ENCODE results near the gene VPS9D1.
"Not testable (repeated sequence)": the region's sequence is repeated elsewhere in the genome, so short reads cannot be mapped to it uniquely, and the experiment has no call there.

The VPS9D1 gene

GRCh38 chr16:89667633-89668032 is 53.1 kb downstream of the VPS9D1 start:
- Histone ChIP-seq H3K4me3 (ENCODE audit: low read depth in 1 of 2, low read length in 2 of 2) (no peak overlapping the region), H3K27me3 (ENCODE audit: control insufficient read depth in 1 of 2, insufficient read depth in 2 of 2, low read length in 2 of 2) (no peaks in the 10 kb centered on the region)

GRCh38 chr16:89667000-89667399 is 53.7 kb downstream of the VPS9D1 start:
- not testable (repeated sequence) for H3K36me3 ChIP-seq (ENCODE audit: insufficient read depth, low read length); H3K9me3 ChIP-seq (ENCODE audit: low read length); H3K9ac ChIP-seq (ENCODE audit: low read length); H3K27me3 ChIP-seq (ENCODE audit: control insufficient read depth in 1 of 2, insufficient read depth in 2 of 2, low read length in 2 of 2); H3K27ac ChIP-seq (ENCODE audit: low read depth, low read length); H3K4me3 ChIP-seq (ENCODE audit: low read depth in 1 of 2, low read length in 2 of 2); H3K4me1 ChIP-seq (ENCODE audit: insufficient read depth, low read length)

More at GRCh38 chr16:89667633-89668032, 53.1 kb downstream of the VPS9D1 start:
- Histone ChIP-seq H3K9ac (ENCODE audit: low read length) (no peak overlapping the region), H3K4me1 (ENCODE audit: insufficient read depth, low read length) (no peaks in the 10 kb centered on the region), H3K36me3 (ENCODE audit: insufficient read depth, low read length) (no peaks in the 10 kb centered on the region), H3K27ac (ENCODE audit: low read depth, low read length) (no peak overlapping the region), H3K9me3 (ENCODE audit: low read length) (no peaks in the 10 kb centered on the region)

GRCh38 chr16:89664238-89664637 is 56.5 kb downstream of the VPS9D1 start:
- not testable (repeated sequence) for H3K27me3 ChIP-seq (ENCODE audit: control insufficient read depth in 1 of 2, insufficient read depth in 2 of 2, low read length in 2 of 2); H3K36me3 ChIP-seq (ENCODE audit: insufficient read depth, low read length); H3K9ac ChIP-seq (ENCODE audit: low read length); H3K27ac ChIP-seq (ENCODE audit: low read depth, low read length); H3K4me3 ChIP-seq (ENCODE audit: low read depth in 1 of 2, low read length in 2 of 2); H3K9me3 ChIP-seq (ENCODE audit: low read length); H3K4me1 ChIP-seq (ENCODE audit: insufficient read depth, low read length)

- H3K27ac ChIP-seq (ENCODE audit: low read depth, low read length) = no peak overlapping the region
- no peaks in the 10 kb centered on the region for H3K9me3 ChIP-seq (ENCODE audit: low read length)
- H3K27me3 ChIP-seq (ENCODE audit: control insufficient read depth in 1 of 2, insufficient read depth in 2 of 2, low read length in 2 of 2) = no peaks in the 10 kb centered on the region
- H3K4me1 ChIP-seq (ENCODE audit: insufficient read depth, low read length) = peaks cover 13% of the 10 kb centered on the region
- H3K36me3 ChIP-seq (ENCODE audit: insufficient read depth, low read length) = peaks cover 6% of the 10 kb centered on the region
- H3K9ac ChIP-seq (ENCODE audit: low read length) = no peak overlapping the region
- no peak overlapping the region for H3K4me3 ChIP-seq (ENCODE audit: low read depth in 1 of 2, low read length in 2 of 2)
These were observed 59.5 kb downstream of the VPS9D1 start for GRCh38 chr16:89661215-89661614.

- Histone ChIP-seq H3K27me3 (ENCODE audit: control insufficient read depth in 1 of 2, insufficient read depth in 2 of 2, low read length in 2 of 2) (no peaks in the 10 kb centered on the region), H3K36me3 (ENCODE audit: insufficient read depth, low read length) (peaks cover 6% of the 10 kb centered on the region), H3K4me1 (ENCODE audit: insufficient read depth, low read length) (peaks cover 13% of the 10 kb centered on the region), H3K4me3 (ENCODE audit: low read depth in 1 of 2, low read length in 2 of 2) (no peak overlapping the region), H3K27ac (ENCODE audit: low read depth, low read length) (no peak overlapping the region), H3K9me3 (ENCODE audit: low read length) (no peaks in the 10 kb centered on the region), H3K9ac (ENCODE audit: low read length) (no peak overlapping the region)
These were observed 60.6 kb downstream of the VPS9D1 start for GRCh38 chr16:89660146-89660545.

- H3K27ac ChIP-seq (ENCODE audit: low read depth, low read length) = peak overlapping the region; percentile 86
- peak overlapping the region; percentile 53 for H3K9ac ChIP-seq (ENCODE audit: low read length)
- H3K9me3 ChIP-seq (ENCODE audit: low read length) = no peaks in the 10 kb centered on the region
- H3K4me3 ChIP-seq (ENCODE audit: low read depth in 1 of 2, low read length in 2 of 2) = peak overlapping the region; percentile 97 to 99
- H3K27me3 ChIP-seq (ENCODE audit: control insufficient read depth in 1 of 2, insufficient read depth in 2 of 2, low read length in 2 of 2) = no peaks in the 10 kb centered on the region
- H3K4me1 ChIP-seq (ENCODE audit: insufficient read depth, low read length) = peaks cover 13% of the 10 kb centered on the region
- H3K36me3 ChIP-seq (ENCODE audit: insufficient read depth, low read length) = peaks cover 6% of the 10 kb centered on the region
These were observed 62.3 kb downstream of the VPS9D1 start for GRCh38 chr16:89658221-89658879.

GRCh38 chr16:89657442-89658220 is 63.1 kb downstream of the VPS9D1 start, which contains the start of the genes CHMP1A and SPATA33:
Gene CHMP1A, minus strand, starts transcription at chr16:89657708. Its CDS starts 120 bp downstream, at chr16:89657588.
Gene SPATA33, plus strand, starts transcription at chr16:89657836. Its CDS starts 76 bp downstream, at chr16:89657912.
- Histone ChIP-seq H3K36me3 (ENCODE audit: insufficient read depth, low read length) (peaks cover 6% of the 10 kb centered on the region), H3K4me3 (ENCODE audit: low read depth in 1 of 2, low read length in 2 of 2) (peak within 1 kb of the TSS; percentile 97 to 99), H3K27me3 (ENCODE audit: control insufficient read depth in 1 of 2, insufficient read depth in 2 of 2, low read length in 2 of 2) (no peaks in the 10 kb centered on the region), H3K9me3 (ENCODE audit: low read length) (no peaks in the 10 kb centered on the region), H3K4me1 (ENCODE audit: insufficient read depth, low read length) (peaks cover 13% of the 10 kb centered on the region), H3K27ac (ENCODE audit: low read depth, low read length) (peak within 1 kb of the TSS; percentile 86), H3K9ac (ENCODE audit: low read length) (peak within 1 kb of the TSS; percentile 53)

All from muscle layer of colon (tissue), 2 donors.